Natural killer cell (primary cell): ENCODE measurements around the gene KCTD21. TPM values are rescaled to one million over a fixed set of nuclear protein-coding genes. Genes with fewer than 3 reads are reported as not detected.

ENCODE experiments used
- ATAC-seq, 3 donors: fragments of 150-1000 bp in 2 of 3; fragments of 200-7000 bp in 1 of 3; cut with Tn5 transposase; 1 replicate in 1 of 3; 2 replicates in 2 of 3; pipeline ENCODE4 v1.10.0; 2021; ENCODE audit warnings: mild to moderate bottlenecking in 2 of 3, moderate library complexity in 2 of 3
- DNase-seq, 2 donors: peaks; one replicate each; pipeline versions ENCODE4 v3.0.0 to v3.0.0-alpha.2; 2013 to 2021; ENCODE audit warnings: mixed read lengths in 1 of 2
- H3K27ac ChIP-seq: one replicate; pipeline ENCODE4 v1.5.1; 2013; ENCODE audit warnings: mild to moderate bottlenecking, low read length
- H3K27me3 ChIP-seq: one replicate; pipeline ENCODE4 v1.6.1; 2013; ENCODE audit warnings: low read length; ENCODE audit not compliant: control insufficient read depth, insufficient read depth
- H3K36me3 ChIP-seq: one replicate; pipeline ENCODE4 v1.6.1; 2013; ENCODE audit warnings: low read length; ENCODE audit not compliant: control insufficient read depth, insufficient read depth
- H3K4me1 ChIP-seq: one replicate; pipeline ENCODE4 v1.6.1; 2013; ENCODE audit warnings: low read length; ENCODE audit not compliant: control insufficient read depth, insufficient read depth
- H3K4me3 ChIP-seq: one replicate; pipeline ENCODE4 v1.5.1; 2013; ENCODE audit warnings: low read length
- H3K9me3 ChIP-seq: one replicate; pipeline ENCODE4 v1.6.1; 2013; ENCODE audit warnings: low read length; ENCODE audit not compliant: control insufficient read depth, insufficient read depth
- H3K27ac Mint-ChIP-seq, 2 donors: one replicate each; pipeline ENCODE4 v1.8.0; 2022; ENCODE audit warnings: mild to moderate bottlenecking in 2 of 2, mixed read lengths in 2 of 2, moderate library complexity in 1 of 2
- H3K27me3 Mint-ChIP-seq, 2 donors: one replicate each; pipeline ENCODE4 v1.8.0; 2022; ENCODE audit warnings: low read depth in 2 of 2, mixed read lengths in 2 of 2
- H3K36me3 Mint-ChIP-seq: one replicate; pipeline ENCODE4 v1.8.0; 2022; ENCODE audit warnings: mixed read lengths
- H3K4me1 Mint-ChIP-seq, 2 donors: one replicate each; pipeline ENCODE4 v1.8.0; 2022; ENCODE audit warnings: mixed read lengths in 2 of 2
- H3K4me3 Mint-ChIP-seq: one replicate; pipeline ENCODE4 v1.8.0; 2022; ENCODE audit warnings: mild to moderate bottlenecking, moderate library complexity, mixed read lengths
- H3K9me3 Mint-ChIP-seq, 2 donors: one replicate each; pipeline ENCODE4 v1.8.0; 2022; ENCODE audit warnings: mixed read lengths in 2 of 2
- WGBS: methylation state at CpG from one replicate; pipeline ENCODE4 v1.1.7; 2013; ENCODE audit warnings: missing lambda C conversion rate; ENCODE audit not compliant: insufficient coverage; 5-methylcytosine and 5-hydroxymethylcytosine counted together
- intact Hi-C: fragments of 100-400 bp; cut with micrococcal nuclease; formaldehyde crosslinking; loops from one replicate; pipeline ENCODE4 v1.14.2; 2022
- total RNA-seq, 4 donors: library from RNA; stranded (reverse); fragments of 120-200 nt in 1 of 4; gene quantifications; one replicate each; pipeline versions ENCODE4 v1.2.3 to v1.2.4, GENCODE V29; 2013 to 2022
- TF ChIP-seq, protein P1 (sequence below): fragments of 200-600 bp; IDR thresholded peaks from one replicate; pipeline ENCODE4 v1.8.0; 2022; ENCODE audit warnings: antibody characterized with exemption

The KCTD21 gene
- total RNA-seq, 3 donors from 2014 or later (not counting 1 experiment from before 2014, with no cell fraction given): 1.7 to 2.7 (median 2.2) TPM

DNA sequence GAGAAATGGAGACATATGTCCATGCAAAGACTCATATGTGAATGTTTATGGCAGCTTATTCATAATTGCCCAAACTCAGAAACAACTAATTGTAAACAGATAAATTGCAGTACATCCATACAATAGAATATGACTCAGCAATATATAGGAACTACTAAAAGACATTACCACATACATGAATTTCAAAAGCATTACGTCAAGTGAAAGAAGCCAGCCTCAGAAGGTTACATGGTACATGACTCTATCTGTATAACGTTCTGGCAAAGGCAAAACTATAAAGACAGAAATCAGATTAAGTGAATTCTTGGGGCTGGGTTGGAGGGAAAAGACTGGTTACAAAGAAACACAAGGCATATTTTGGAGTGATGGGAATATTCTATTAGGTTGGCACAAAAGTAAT is 7.2 kb downstream of the KCTD21 start:
- H3K27me3 Mint-ChIP-seq: no peaks in the 10 kb centered on the region
- H3K27ac Mint-ChIP-seq: no peak overlapping the region
- H3K9me3 Mint-ChIP-seq: no peaks in the 10 kb centered on the region
- no peak for ATAC-seq
- DNase-seq: no peak
- H3K36me3 Mint-ChIP-seq: no peaks in the 10 kb centered on the region
- TF ChIP-seq, protein P1, sequence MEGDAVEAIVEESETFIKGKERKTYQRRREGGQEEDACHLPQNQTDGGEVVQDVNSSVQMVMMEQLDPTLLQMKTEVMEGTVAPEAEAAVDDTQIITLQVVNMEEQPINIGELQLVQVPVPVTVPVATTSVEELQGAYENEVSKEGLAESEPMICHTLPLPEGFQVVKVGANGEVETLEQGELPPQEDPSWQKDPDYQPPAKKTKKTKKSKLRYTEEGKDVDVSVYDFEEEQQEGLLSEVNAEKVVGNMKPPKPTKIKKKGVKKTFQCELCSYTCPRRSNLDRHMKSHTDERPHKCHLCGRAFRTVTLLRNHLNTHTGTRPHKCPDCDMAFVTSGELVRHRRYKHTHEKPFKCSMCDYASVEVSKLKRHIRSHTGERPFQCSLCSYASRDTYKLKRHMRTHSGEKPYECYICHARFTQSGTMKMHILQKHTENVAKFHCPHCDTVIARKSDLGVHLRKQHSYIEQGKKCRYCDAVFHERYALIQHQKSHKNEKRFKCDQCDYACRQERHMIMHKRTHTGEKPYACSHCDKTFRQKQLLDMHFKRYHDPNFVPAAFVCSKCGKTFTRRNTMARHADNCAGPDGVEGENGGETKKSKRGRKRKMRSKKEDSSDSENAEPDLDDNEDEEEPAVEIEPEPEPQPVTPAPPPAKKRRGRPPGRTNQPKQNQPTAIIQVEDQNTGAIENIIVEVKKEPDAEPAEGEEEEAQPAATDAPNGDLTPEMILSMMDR: no peak
- 86% methylated on average over 2 of the region's 2 CpGs for WGBS
- peaks cover 0 to 7% of the 10 kb centered on the region in 2 donors for H3K4me1 Mint-ChIP-seq
- H3K36me3 ChIP-seq: no peaks in the 10 kb centered on the region
- H3K4me1 ChIP-seq: no peaks in the 10 kb centered on the region
- intact Hi-C loops: no loop called here
- no peak overlapping the region for H3K4me3 Mint-ChIP-seq
- H3K27me3 ChIP-seq: no peaks in the 10 kb centered on the region
- no peak overlapping the region for H3K4me3 ChIP-seq
- H3K27ac ChIP-seq: no peak overlapping the region
- H3K9me3 ChIP-seq: no peaks in the 10 kb centered on the region

DNA sequence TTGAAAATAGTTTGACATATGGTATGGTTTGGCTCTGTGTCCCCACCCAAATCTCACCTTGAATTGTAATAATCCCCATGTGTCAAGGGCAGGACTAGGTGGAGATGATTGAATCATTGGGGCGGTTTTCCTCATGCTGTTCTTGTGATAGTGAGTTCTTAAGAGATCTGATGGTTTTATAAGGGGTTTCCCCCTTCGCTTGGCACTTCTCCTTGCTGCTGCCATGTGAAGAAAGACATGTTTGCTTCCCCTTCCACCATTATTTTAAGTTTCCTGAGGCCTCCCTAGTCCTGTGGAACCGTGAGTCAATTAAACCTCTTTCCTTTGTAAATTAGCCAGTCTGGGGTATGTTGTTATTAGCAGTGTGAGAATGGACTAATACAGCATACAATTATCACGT is 7.7 kb downstream of the KCTD21 start:
- intact Hi-C loops: no loop called here
- H3K36me3 ChIP-seq: no peaks in the 10 kb centered on the region
- no peaks in the 10 kb centered on the region for H3K9me3 Mint-ChIP-seq
- TF ChIP-seq, protein P1: no peak
- no peaks in the 10 kb centered on the region for H3K4me1 ChIP-seq
- DNase-seq (no peak), ATAC-seq (no peak)
- 100% methylated on average over 1 of the region's 4 CpGs for WGBS
- no peaks in the 10 kb centered on the region for H3K36me3 Mint-ChIP-seq
- H3K27ac Mint-ChIP-seq: no peak overlapping the region
- H3K4me3 Mint-ChIP-seq: no peak overlapping the region
- H3K27ac ChIP-seq: no peak overlapping the region
- no peaks in the 10 kb centered on the region for H3K27me3 Mint-ChIP-seq
- H3K9me3 ChIP-seq: no peaks in the 10 kb centered on the region
- no peak overlapping the region for H3K4me3 ChIP-seq
- no peaks in the 10 kb centered on the region for H3K27me3 ChIP-seq
- peaks cover 0 to 7% of the 10 kb centered on the region in 2 donors for H3K4me1 Mint-ChIP-seq

DNA sequence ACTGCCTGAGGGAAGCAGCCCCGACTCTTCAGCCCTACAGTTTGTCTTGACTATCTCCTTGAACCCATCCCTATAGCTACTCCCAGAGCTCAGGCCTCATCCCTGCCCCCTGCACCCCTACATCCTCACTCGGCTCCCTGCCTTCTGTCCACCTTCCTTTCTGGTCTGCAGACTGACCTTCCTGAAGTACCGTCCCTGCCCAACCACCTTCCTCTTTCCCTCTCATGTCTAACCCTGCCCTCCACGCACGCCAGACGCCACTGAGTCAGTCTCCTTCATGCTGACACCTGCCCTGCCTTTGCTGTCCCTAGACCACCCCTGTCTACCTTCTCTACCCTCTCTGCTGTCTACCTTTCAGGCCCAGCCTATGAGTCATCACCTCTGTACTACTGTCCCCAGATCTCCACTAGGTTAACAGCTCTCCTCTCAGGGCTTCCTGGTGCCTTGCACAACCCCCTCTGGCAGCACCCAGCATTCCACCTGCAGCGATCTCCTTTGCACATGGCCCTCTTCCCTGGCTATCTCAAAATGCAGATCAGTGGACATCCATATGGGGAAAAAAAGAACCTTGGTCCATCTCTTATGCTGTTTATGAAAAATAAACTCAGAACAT is 8.9 kb downstream of the KCTD21 start:
- intact Hi-C loops: no loop called here
- 93% methylated on average over 7 of the region's 7 CpGs for WGBS
- no peak overlapping the region for H3K27ac Mint-ChIP-seq

More for the DNA sequence above, 8.9 kb downstream of the KCTD21 start:
- Histone ChIP-seq H3K27me3 (no peaks in the 10 kb centered on the region), H3K4me3 (no peak overlapping the region), H3K4me1 (no peaks in the 10 kb centered on the region), H3K27ac (no peak overlapping the region), H3K9me3 (no peaks in the 10 kb centered on the region), H3K36me3 (no peaks in the 10 kb centered on the region)
- no peaks in the 10 kb centered on the region for H3K27me3 Mint-ChIP-seq
- no peak for ATAC-seq
- DNase-seq: no peak
- H3K4me3 Mint-ChIP-seq: no peak overlapping the region
- H3K36me3 Mint-ChIP-seq: no peaks in the 10 kb centered on the region
- H3K4me1 Mint-ChIP-seq: peaks cover 0 to 7% of the 10 kb centered on the region in 2 donors
- TF ChIP-seq, protein P1: no peak
- no peaks in the 10 kb centered on the region for H3K9me3 Mint-ChIP-seq
